NCI-H748 treated with DMSO at 0.1 percent for 48 hours (cell line): ENCODE measurements around the gene RANGAP1.
A peak's percentile ranks its signal among the peaks of the same experiment; 100 is the strongest.

Experiments used
- DNase-seq: peaks from one replicate; lab custom pipeline; 2025; lab: John Stamatoyannopoulos, UW

The RANGAP1 gene

DNA sequence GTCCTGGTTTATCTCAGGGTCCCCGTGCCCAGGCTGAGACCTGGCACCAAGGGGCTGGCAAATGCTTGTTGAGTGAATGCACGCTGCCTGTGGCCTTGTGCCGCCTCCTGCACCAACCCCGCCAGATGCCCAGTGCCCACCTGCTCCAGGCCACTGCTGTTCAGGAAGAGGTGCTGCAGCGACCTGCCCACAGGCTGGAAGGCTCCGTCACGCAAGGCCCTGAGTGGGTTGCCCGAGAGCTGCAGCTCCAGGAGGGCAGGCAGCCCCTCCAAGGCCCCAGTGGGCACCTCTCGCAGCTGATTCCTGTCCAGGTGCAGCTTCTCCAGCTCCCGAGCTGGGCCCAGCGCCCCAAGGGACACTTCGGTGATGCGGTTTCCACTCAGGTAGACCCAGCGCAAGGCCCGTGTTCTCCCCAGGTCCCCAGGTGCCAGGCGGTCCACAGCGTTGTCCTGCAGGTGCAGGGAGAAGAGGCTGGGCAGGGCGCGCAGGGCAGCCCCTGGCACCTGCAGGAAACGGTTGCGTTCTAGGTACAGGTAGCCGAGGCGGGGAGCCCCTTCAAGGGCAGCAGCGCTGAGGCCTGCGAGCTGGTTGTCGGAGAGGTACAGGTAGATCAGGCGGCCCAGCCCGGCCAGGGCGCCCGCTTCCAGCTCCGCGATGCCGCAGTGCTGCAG lies 48.8 kb downstream of the RANGAP1 start:
- DNase-seq = no peak

- no peak for DNase-seq
Observed at GRCh38 chr22:41234815-41235695, 50.9 kb downstream of the RANGAP1 start.

- DNase-seq = no peak
Observed at GRCh38 chr22:41231369-41231768, 54.6 kb downstream of the RANGAP1 start.

- DNase-seq = no peak
Observed at GRCh38 chr22:41230401-41230785, 55.6 kb downstream of the RANGAP1 start.

DNA sequence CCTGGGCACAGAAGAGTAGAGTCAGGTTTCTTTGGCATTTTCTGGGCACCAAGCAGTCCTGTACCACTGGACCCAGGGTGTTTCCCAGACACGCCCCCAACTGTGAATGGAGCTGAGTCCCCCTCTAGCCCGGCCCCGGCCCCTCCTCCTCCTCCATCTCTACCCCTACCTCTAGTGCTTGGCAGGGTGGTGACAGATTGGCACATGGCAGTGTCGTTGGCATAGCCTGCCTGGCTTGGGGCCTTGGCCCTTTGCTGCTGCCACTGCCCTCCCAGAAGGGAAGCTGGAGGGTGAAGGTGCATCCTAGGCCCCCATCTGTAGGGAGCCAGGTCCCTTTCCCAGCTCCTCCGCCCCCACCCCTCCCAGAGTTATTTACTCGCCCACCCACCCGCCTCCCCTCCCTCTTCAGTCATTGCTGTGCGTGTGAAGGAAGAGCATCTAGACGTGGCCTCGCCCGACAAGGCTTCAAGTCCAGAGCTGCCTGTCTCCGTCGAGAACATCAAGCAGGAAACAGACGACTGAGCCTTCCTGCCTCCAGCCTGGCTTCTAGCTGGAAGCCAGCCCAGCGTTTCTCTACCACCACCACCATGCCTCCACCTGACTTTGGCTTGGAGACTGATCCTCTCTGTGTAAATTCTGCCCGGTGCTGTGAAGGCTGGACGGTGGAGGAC lies 56.1 kb downstream of the RANGAP1 start:
- no peak for DNase-seq

GRCh38 chr22:41229215-41229614 lies 56.8 kb downstream of the RANGAP1 start:
- DNase-seq = no peak

DNA sequence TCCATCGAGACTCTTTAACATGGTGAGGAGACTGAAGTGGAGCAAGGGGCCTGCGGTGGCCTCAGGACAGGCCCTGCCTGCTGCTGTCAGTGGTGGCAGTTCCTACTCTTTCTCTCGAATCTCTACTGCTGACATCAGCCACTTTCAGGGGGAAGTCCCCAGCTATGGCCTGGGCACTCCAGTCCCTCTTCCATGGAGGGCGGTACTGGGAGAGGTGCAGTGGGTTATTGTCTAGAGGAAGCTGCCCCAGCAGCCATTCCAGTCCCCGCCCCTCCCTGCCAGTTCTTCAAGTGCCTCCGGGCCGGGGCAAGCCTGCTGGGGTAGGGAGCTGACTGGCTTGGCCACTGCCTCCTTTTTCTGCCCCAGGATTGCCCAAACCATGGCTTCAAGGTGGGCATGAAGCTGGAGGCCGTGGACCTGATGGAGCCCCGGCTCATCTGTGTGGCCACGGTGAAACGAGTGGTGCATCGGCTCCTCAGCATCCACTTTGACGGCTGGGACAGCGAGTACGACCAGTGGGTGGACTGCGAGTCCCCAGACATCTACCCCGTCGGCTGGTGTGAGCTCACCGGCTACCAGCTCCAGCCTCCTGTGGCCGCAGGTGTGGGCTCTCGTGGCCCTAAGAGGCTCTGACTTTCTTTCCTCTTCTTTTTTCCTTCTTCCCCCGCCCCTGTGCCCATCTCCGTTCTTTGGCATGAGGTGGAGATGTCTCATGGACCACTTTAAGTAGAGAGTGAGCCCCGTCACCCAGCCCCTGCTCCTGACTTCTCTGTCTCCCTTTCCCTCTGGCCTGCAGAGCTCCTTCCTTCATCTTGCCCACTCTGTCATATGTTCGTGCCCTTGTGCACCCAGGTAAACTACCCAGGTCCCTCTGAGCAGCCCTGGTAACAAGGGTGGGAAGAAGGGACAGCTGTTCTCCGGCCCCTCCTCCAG lies 59.0 kb downstream of the RANGAP1 start:
- no peak for DNase-seq

DNA sequence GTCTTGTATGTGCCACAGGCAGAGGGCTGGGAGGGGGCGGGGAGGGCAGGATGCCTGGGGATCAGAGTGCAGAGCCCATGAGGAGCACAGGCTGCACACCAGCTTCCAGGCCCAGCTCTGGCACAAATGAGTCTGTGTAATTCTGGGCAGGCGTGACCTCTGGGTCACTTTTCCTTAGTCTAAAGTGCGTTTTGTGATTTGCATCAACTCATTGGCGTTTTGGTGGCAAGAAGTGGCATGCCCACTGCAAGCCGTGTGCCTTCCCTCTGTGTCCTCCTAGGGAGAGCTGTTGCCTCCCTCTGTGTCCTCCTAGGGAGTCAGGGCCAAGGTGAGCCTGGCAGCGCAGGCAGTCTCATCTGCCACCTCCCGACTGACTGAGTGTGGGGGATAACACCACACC lies 62.5 kb downstream of the RANGAP1 start:
- no peak for DNase-seq

DNA sequence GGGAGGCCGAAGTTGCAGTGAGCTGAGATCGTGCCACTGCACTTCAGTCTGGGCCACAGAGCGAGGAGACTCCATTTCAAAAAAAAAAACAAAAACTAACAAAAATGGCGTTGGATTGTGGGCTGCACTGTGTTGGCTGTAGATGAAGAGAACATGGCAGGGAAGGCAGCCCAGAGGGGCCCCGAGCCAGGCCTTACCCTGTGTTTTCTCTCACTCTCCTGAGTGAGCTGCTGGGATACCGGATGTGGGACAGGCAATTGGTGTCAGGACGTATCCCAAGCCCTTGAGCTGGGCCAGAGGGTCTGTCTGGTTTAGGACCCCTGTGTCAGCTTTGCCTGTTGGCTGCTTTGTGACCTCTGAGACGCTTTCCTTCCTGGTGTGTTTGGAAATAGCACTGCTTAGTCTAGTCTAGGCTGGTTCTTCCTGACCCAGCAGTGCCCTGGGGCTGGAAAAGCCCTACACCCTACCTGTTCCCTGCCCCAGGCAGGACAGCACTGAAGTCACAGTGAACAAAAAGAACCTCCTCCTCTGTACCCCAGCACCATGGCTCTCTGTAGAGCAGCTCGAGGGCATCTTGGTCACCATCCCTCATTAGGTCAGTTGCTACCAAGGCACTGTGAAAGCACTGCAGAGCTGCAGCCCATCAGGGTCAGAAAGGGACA lies 63.0 kb downstream of the RANGAP1 start:
- DNase-seq = no peak

GRCh38 chr22:41217553-41218157 lies 68.3 kb downstream of the RANGAP1 start:
- no peak for DNase-seq

DNA sequence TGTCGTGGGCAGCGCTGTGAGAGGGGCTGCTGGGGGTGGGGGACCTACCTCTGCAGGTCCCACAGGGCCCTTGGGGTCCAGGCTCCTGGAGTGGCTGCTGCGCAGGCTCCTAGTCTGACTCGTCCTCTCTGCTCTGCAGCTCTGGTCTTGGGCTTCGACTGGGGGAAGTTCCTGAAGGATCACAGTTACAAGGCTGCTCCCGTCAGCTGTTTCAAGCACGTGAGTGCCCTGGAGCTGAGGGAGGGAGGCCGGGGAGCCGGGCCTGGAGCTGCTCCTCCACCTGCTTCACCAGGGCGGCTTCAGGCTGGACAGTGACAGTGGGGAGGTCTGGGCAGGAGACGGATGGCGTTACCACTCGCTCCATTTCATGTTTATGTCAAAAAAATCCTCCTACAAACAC lies 69.0 kb downstream of the RANGAP1 start:
- DNase-seq = no peak

DNA sequence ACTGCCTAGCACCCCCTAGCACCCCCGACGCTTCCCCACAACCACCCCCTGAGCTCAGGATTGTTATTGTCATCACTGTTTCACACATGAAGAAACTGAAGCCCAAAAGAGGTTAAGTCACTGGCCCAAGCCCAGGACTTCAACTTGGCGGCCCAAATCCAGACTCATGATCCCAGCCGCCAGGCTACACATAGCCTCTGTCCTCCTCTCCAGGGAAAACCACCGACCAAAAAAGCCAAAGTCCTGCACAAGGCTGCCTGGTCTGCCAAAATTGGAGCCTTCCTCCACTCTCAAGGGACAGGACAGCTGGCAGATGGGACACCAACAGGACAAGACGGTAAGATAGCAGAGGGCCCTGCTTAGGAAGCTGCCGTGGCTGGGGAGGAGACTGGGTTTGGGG lies 70.1 kb downstream of the RANGAP1 start:
- DNase-seq = no peak

- no peak for DNase-seq
Observed at GRCh38 chr22:41215409-41215808, 70.6 kb downstream of the RANGAP1 start.

DNA sequence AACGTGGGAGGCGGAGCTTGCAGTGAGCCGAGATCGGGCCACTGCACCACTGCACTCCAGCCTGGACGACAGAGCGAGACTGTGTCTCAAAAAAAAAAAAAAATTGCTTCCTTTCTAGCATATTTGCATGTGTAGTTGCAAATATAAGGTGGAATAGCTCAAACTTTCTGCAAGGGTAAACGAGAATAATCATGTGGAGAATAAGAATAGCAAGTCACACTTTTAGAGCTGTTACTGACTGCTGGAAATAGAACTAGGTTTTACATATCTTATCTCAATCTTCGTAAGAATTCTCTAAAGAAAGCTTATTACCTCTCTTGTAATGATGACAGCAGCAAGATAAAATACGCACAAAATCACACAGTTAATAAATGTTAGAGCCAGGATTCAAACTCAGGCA lies 79.3 kb downstream of the RANGAP1 start:
- DNase-seq = no peak

- DNase-seq = peak; percentile 95
Observed at GRCh38 chr22:41204992-41205900, 80.7 kb downstream of the RANGAP1 start, which contains the start of gene L3MBTL2. L3MBTL2 (plus strand) TSS chr22:41205312; CDS start chr22:41205363, 51 bp downstream.

GRCh38 chr22:41204066-41204465 lies 81.9 kb downstream of the RANGAP1 start:
- no peak for DNase-seq

- DNase-seq = no peak
Observed at GRCh38 chr22:41203118-41203517, 82.9 kb downstream of the RANGAP1 start.

- DNase-seq = no peak
Observed at GRCh38 chr22:41201141-41201540, 84.8 kb downstream of the RANGAP1 start.

- DNase-seq = peak; percentile 42
Observed at GRCh38 chr22:41198027-41198580, 87.9 kb downstream of the RANGAP1 start.
